Choroid plexus epithelial cell (primary cell): ENCODE data around the gene XPO5.
A peak's percentile ranks its signal among the peaks of the same experiment; 100 is the strongest.

Experiments used
- DNase-seq: peaks from one replicate; pipeline ENCODE4 v3.0.0-alpha.2; 2010; ENCODE audit warnings: low read depth
- H3K4me3 ChIP-seq: 2 replicates; pipeline ENCODE4 v1.5.1; 2011; ENCODE audit warnings: low read depth, mild to moderate bottlenecking, control low read depth, low read length, moderate library complexity
- TF ChIP-seq, protein P1 (sequence below): conservative IDR thresholded peaks from 2 replicates; pipeline ENCODE4 v1.5.1; 2011; ENCODE audit warnings: low read depth, mild to moderate bottlenecking, control low read depth, inconsistent platforms, low read length, moderate library complexity

Gene XPO5

GRCh38 chr6:43491750-43492661, 83.8 kb downstream of the XPO5 start:
- H3K4me3 ChIP-seq: no peak overlapping the region
- TF ChIP-seq, protein P1, sequence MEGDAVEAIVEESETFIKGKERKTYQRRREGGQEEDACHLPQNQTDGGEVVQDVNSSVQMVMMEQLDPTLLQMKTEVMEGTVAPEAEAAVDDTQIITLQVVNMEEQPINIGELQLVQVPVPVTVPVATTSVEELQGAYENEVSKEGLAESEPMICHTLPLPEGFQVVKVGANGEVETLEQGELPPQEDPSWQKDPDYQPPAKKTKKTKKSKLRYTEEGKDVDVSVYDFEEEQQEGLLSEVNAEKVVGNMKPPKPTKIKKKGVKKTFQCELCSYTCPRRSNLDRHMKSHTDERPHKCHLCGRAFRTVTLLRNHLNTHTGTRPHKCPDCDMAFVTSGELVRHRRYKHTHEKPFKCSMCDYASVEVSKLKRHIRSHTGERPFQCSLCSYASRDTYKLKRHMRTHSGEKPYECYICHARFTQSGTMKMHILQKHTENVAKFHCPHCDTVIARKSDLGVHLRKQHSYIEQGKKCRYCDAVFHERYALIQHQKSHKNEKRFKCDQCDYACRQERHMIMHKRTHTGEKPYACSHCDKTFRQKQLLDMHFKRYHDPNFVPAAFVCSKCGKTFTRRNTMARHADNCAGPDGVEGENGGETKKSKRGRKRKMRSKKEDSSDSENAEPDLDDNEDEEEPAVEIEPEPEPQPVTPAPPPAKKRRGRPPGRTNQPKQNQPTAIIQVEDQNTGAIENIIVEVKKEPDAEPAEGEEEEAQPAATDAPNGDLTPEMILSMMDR: no peak
- peak; percentile 77 for DNase-seq

DNA sequence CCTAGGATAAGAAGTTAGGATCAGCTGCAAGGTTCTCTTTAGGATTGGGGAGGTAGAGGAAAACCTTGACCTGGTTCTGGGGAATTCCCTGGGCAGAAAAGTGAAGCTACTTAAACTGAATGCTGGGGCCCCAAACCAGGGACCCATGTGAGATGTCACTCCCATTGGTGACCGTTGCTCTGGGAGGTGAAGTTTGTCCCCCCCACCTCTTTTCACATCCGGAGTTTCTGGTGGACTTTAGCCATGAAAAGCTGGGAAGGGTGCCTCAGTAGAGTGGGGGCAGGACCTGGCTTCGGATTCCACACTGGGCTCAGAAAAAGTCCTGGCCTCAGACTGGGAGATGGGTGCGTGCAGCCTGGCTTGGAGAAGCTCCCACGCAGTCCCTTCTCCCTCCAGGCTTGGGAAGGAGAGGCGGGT, 85.3 kb downstream of the XPO5 start:
- H3K4me3 ChIP-seq: no peak overlapping the region
- TF ChIP-seq, protein P1: no peak
- DNase-seq: no peak

DNA sequence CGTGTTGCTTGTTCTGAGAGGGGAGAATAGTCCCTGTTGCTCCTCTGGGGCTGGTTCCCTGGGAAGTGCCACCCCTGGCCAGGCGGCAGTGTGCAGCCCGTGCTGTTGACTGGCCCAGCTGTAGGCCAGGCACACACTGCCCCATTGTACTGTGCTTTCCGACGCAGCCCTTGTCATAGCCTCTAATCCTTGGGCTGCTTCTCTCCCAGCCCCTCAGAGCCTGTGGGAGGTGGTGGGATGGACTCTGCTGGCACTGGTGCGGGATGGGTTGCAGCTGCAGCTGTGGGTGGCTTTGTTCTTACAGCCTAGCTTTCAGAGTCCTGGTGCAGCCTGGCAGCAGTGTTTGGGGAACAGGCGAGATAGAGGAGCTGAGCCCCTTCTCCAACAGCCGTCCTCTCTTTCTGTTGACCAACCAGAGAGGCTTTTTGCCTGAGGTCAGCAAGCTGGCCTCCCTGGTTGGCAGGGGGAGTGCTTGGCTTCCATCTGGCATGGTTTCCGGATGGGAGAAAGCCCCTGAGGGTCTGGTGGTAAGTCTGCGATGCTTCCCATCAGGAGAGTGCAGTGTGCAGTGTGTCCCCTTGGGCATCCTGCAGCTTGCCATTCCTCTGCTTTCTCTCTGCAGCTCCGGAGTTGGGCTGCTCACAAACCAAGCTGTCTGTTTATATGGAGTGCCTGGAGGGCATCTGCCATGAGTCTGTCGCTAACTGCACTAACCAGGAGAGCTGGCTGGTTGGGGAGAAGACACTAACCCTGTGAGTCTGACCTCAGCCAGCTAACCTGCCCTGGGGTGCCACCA, 86.4 kb downstream of the XPO5 start:
- no peak for DNase-seq
- TF ChIP-seq, protein P1: no peak
- no peak overlapping the region for H3K4me3 ChIP-seq

- TF ChIP-seq, protein P1: no peak
- DNase-seq: no peak
- H3K4me3 ChIP-seq: no peak overlapping the region
Measured at GRCh38 chr6:43488667-43489276, 87.1 kb downstream of the XPO5 start.

DNA sequence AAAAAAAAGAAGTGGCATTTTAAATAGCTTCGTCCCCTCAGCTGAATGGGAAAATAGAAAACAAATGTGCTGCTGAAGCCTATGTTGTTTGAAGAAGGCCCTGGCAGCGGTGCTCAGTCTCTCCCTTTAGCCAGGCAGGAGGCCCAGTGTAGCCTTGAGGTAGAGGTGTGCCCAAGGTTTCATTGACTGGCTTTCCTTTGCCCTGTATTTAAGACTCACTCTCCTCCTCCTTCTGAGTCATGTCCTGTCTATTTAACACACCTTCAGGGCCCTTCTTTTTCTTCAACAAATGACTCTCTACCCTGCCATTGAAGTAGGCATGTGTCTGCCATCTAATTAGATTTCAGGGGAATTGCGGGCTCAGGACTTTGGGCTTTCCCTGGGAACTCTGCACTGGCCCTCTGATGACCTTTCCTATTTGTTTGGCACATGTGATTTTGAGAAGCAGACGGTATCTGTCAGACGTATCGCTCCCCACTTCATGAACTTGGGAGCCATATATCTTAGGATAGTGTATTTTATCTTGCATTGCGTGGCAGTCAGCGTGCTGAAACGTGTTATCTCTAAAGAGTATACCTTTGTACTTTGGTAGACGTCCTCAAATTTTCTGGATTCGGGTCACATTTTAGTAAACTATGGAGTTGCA, 94.1 kb downstream of the XPO5 start:
- no peak for DNase-seq
- TF ChIP-seq, protein P1: no peak
- H3K4me3 ChIP-seq: no peak overlapping the region

- DNase-seq: peak; percentile 44
Measured at GRCh38 chr6:43481075-43481474, 94.8 kb downstream of the XPO5 start.

More at GRCh38 chr6:43481075-43481474, 94.8 kb downstream of the XPO5 start:
- no peak overlapping the region for H3K4me3 ChIP-seq
- TF ChIP-seq, protein P1: no peak
